ENCODE results near the gene NHERF2. TPM values are rescaled to one million over a fixed set of nuclear protein-coding genes. Genes with fewer than 3 reads are reported as not detected.

The NHERF2 gene
- total RNA-seq, 1 experiment from 2014 or later, result 104 TPM

DNA sequence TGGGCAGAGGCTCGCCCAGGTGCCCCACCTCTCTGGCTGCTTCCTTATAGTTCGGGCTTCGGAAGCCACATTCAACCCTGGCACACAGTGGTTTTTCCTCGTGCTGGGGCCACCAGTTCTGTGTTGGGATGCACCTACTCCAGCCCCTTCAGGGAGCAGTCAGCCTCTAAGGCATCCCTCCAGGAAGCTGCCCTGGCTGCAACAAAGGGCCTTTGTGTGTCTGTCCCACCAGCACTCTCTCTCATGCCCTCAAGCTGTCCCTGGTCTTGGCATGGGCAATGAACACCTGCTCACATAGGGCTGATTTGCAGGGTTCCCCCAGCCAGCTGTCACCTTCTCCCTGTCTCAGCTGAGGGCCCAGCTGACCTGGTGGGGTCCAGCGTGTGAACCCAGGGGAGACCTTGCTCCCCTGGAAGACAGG, 44.7 kb upstream of the NHERF2 start:
- peak; percentile 62 to 85 for DNase-seq
- intact Hi-C loops (cut with micrococcal nuclease; ENCODE audit: unreplicated experiment), result loop anchor here (5.0 kb wide), 2 partner anchors 65 to 160 kb away; partner anchors contain the start of genes NTHL1 and TSC2
- H3K36me3 ChIP-seq (ENCODE audit: low read depth), result peaks cover 3% of the 10 kb centered on the region; the same call in 1 of the 2 replicates
- H3K79me2 ChIP-seq (ENCODE audit: low read depth), result peaks cover 17% of the 10 kb centered on the region
- peaks cover 66% of the 10 kb centered on the region for H3K4me1 ChIP-seq (replicated peaks; ENCODE audit: insufficient read depth)
- no peak overlapping the region for H3K27ac ChIP-seq
- H3K4me3 ChIP-seq, result no peak overlapping the region
- H3K4me2 ChIP-seq, result peak overlapping the region; percentile 99
- ChIA-PET POLR2A (ENCODE audit: unreplicated experiment) (interaction anchor here (0.6 kb wide), 2 partner anchors 68 to 159 kb away, joined by 5 to 12 read pairs; no protein-coding TSS in a partner anchor), CTCF (interaction anchor here (0.6 to 1.5 kb wide), 2 partner anchors 159 to 177 kb away, joined by 3 to 13 read pairs; no protein-coding TSS in a partner anchor)
- no peak overlapping the region for H2AFZ ChIP-seq
- no peaks in the 10 kb centered on the region for H3K27me3 ChIP-seq (ENCODE audit: insufficient read depth, low read depth)
- no peak for TF ChIP-seq EZH2 (IDR thresholded peaks at IDR 0.05; ENCODE audit: low read depth)
- H4K20me1 ChIP-seq (ENCODE audit: insufficient read depth), result 0 out of 2 replicates have a peak, but pooled peaks cover 5% of the 10 kb centered on the region
- H3F3A ChIP-seq (ENCODE audit: insufficient read depth, low read depth), result peaks cover 63% of the 10 kb centered on the region
- H3K9me2 ChIP-seq (ENCODE audit: insufficient read depth), result no peaks in the 10 kb centered on the region
- no peaks in the 10 kb centered on the region for H3K9me3 ChIP-seq (ENCODE audit: insufficient read depth, low read depth)
- no TSS peak for BruUV-seq (replicated peaks)

DNA sequence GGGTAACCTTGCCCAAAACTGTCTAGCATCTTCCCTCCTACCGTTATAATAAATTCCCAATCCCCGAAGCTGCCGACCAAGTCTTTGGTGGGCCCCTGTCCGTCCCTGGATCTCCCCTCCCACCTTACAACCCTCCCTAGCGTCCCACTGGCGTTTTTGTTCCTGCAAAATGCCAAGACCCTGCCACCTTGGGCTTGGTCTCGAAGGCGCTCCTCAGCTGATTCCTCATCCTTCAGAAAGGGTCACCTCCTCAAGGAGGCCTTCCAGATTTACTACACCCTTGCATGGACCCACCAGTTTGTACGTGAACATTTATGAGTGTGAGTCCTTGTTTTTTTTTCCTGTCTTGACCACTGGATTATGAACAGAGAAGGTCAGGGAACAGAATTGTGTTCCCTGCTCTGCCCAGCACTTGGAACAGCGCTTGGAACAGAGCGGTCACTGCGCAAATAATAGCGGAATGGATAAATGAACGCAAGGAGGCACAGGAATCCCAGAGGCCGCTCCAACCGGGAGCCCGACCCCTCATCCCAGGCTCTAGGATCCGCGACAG, 43.6 kb upstream of the NHERF2 start:
- TF ChIP-seq EZH2 (IDR thresholded peaks at IDR 0.05; ENCODE audit: low read depth), result no peak
- TF ChIP-seq, protein P1, sequence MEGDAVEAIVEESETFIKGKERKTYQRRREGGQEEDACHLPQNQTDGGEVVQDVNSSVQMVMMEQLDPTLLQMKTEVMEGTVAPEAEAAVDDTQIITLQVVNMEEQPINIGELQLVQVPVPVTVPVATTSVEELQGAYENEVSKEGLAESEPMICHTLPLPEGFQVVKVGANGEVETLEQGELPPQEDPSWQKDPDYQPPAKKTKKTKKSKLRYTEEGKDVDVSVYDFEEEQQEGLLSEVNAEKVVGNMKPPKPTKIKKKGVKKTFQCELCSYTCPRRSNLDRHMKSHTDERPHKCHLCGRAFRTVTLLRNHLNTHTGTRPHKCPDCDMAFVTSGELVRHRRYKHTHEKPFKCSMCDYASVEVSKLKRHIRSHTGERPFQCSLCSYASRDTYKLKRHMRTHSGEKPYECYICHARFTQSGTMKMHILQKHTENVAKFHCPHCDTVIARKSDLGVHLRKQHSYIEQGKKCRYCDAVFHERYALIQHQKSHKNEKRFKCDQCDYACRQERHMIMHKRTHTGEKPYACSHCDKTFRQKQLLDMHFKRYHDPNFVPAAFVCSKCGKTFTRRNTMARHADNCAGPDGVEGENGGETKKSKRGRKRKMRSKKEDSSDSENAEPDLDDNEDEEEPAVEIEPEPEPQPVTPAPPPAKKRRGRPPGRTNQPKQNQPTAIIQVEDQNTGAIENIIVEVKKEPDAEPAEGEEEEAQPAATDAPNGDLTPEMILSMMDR (conservative IDR thresholded peaks at IDR 0.05), result no peak
- H3K9me2 ChIP-seq (ENCODE audit: insufficient read depth), result no peaks in the 10 kb centered on the region
- BruUV-seq (replicated peaks), result no TSS peak
- ChIA-PET CTCF (interaction anchor here (1.5 kb wide), 1 partner anchor 157 kb away, joined by 3 read pairs; no protein-coding TSS in a partner anchor), POLR2A (ENCODE audit: unreplicated experiment) (no interaction called here)
- H3K4me2 ChIP-seq, result peak overlapping the region; percentile 93
- peaks cover 17% of the 10 kb centered on the region for H3K79me2 ChIP-seq (ENCODE audit: low read depth)
- peak overlapping the region; percentile 93; the same call in 1 of the 2 replicates for H3K4me3 ChIP-seq
- peak overlapping the region; percentile 81; the same call in 1 of the 2 replicates for H2AFZ ChIP-seq
- H3K36me3 ChIP-seq (ENCODE audit: low read depth), result no peaks in the 10 kb centered on the region; the same call in 1 of the 2 replicates
- peaks cover 66% of the 10 kb centered on the region for H3K4me1 ChIP-seq (replicated peaks; ENCODE audit: insufficient read depth)
- intact Hi-C loops (cut with micrococcal nuclease; ENCODE audit: unreplicated experiment), result loop anchor here (5.0 kb wide), 2 partner anchors 64 to 159 kb away; partner anchors contain the start of genes NTHL1 and TSC2
- no peaks in the 10 kb centered on the region for H3K9me3 ChIP-seq (ENCODE audit: insufficient read depth, low read depth)
- 0 out of 2 replicates have a peak, but pooled peaks cover 5% of the 10 kb centered on the region for H4K20me1 ChIP-seq (ENCODE audit: insufficient read depth)
- no peaks in the 10 kb centered on the region for H3K27me3 ChIP-seq (ENCODE audit: insufficient read depth, low read depth)
- peaks cover 66% of the 10 kb centered on the region for H3F3A ChIP-seq (ENCODE audit: insufficient read depth, low read depth)
- no peak for DNase-seq
- H3K27ac ChIP-seq, result no peak overlapping the region

DNA sequence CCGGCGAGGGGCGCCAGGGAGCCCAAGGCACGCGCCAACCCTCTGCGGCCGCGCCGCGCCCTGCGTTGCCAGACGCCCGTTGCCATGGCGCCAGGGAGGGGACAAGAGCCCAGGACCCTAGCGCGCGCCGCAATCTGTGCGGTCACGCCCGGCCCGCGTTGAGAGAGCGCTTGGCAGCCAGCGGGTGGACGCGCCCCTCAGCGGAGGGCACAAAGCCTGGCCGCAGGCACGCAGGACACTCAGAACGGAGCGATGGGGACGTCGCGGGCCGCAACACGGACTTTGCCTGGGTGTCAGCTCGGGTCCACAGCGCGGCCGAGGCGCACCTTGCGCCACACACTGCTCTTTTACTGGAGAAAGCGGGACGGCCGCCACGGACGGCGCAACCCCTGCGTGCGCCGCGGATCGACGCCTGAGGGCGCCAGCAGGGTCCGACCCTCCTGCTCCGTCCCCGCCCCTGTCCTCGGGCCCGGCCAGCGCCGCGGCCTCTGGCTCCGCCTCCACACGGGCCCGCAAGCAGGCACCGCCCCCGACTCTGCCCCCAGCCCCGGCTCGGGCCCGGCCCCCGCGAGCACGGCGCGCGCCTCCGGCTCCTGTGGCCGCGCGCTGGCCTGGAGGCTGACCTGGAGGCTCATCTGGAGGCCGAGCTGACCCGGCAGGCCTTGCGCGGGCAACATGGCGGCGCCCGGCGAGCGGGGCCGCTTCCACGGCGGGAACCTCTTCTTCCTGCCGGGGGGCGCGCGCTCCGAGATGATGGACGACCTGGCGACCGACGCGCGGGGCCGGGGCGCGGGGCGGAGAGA, 43.0 kb upstream of the NHERF2 start, which contains the start of gene GFER:
GFER (plus strand) TSS at position 650 of the 803 bp plus-strand sequence; CDS start at position 676, 26 bp downstream.
- ChIA-PET POLR2A (ENCODE audit: unreplicated experiment) (interaction anchor here (0.6 to 0.7 kb wide), 3 partner anchors 27 to 172 kb away, joined by 3 to 5 read pairs (median 3); partner anchors contain the start of gene TRAF7), CTCF (no interaction called here)
- H3K4me2 ChIP-seq, result peak within 1 kb of the TSS; percentile 93
- peaks cover 66% of the 10 kb centered on the region for H3F3A ChIP-seq (ENCODE audit: insufficient read depth, low read depth)
- H3K79me2 ChIP-seq (ENCODE audit: low read depth), result peaks cover 17% of the 10 kb centered on the region
- intact Hi-C loops (cut with micrococcal nuclease; ENCODE audit: unreplicated experiment), result loop anchor here (2.0 to 5.0 kb wide), 3 partner anchors 25 to 159 kb away; partner anchors contain the start of genes NTHL1, TSC2 and ZNF598
- peak within 1 kb of the TSS; percentile 83 for H2AFZ ChIP-seq
- no peak within 1 kb of the TSS for H3K27ac ChIP-seq
- H3K4me1 ChIP-seq (replicated peaks; ENCODE audit: insufficient read depth), result peaks cover 67% of the 10 kb centered on the region
- no peaks in the 10 kb centered on the region; the same call in 1 of the 2 replicates for H3K36me3 ChIP-seq (ENCODE audit: low read depth)
- peak within 1 kb of the TSS; percentile 93 for H3K4me3 ChIP-seq
- TF ChIP-seq EZH2 (IDR thresholded peaks at IDR 0.05; ENCODE audit: low read depth), result no peak
- TF ChIP-seq, protein P1 (conservative IDR thresholded peaks at IDR 0.05), result no peak; the same call in 1 of the 2 replicates
- peak; percentile 73 to 98 for DNase-seq
- 0 out of 2 replicates have a peak, but pooled peaks cover 2% of the 10 kb centered on the region for H4K20me1 ChIP-seq (ENCODE audit: insufficient read depth)
- no peaks in the 10 kb centered on the region for H3K9me2 ChIP-seq (ENCODE audit: insufficient read depth)
- no peaks in the 10 kb centered on the region for H3K27me3 ChIP-seq (ENCODE audit: insufficient read depth, low read depth)
- no peaks in the 10 kb centered on the region for H3K9me3 ChIP-seq (ENCODE audit: insufficient read depth, low read depth)
- no TSS peak for BruUV-seq (replicated peaks)

Measured in PC-9 (cell line).